ENCODE results near the gene SMAD6. TPM values are rescaled to one million over a fixed set of nuclear protein-coding genes. Genes with fewer than 3 reads are reported as not detected.

Gene SMAD6
- total RNA-seq, 1 experiment from 2014 or later: 19.9 TPM

DNA sequence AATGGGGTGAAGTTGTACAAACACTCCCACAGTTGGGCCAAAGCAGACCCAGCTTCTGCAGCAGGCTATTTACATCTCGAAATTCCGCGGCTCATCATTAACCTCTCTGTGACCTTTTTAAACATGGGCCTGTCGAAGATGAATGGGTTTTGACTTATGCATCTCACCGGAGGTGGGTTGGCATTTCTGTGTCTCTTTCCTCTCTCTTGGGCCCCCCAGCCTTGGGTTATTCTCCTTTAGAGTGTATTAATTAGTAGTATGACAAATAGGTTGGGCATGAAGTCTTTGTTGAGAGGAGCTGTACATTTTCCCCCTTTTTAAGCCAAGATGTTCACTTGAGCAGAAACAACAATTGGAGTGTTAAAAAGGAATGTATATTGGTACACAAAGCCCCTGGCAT is 9.8 kb downstream of the SMAD6 start:
- no peak overlapping the region for H3K9ac ChIP-seq (ENCODE audit: low read length)
- H3K4me2 ChIP-seq (ENCODE audit: low read length): no peak overlapping the region
- H3F3A ChIP-seq (ENCODE audit: low read length, unreplicated experiment): no peaks in the 10 kb centered on the region
- no peaks in the 10 kb centered on the region for H3K9me3 ChIP-seq (ENCODE audit: low read length)
- POLR2A ChIA-PET (ENCODE audit: unreplicated experiment): interaction anchor here (0.7 kb wide), 1 partner anchor 8 kb away, joined by 3 read pairs; no protein-coding TSS in a partner anchor
- DNase-seq (no peak), ATAC-seq (no peak)
- H3K27me3 ChIP-seq (ENCODE audit: low read length): no peaks in the 10 kb centered on the region
- H4K20me1 ChIP-seq (ENCODE audit: low read length): no peaks in the 10 kb centered on the region
- CTCF ChIA-PET: no interaction called here
- H3K9me2 ChIP-seq (replicated peaks; ENCODE audit: low read length): no peaks in the 10 kb centered on the region
- peaks cover 8% of the 10 kb centered on the region; the same call in 1 of the 2 replicates for H3K79me2 ChIP-seq (ENCODE audit: low read length)
- no peaks in the 10 kb centered on the region for H3K36me3 ChIP-seq (ENCODE audit: low read depth, low read length)
- no peak overlapping the region for H3K27ac ChIP-seq (ENCODE audit: low read length)
- BruUV-seq (replicated peaks): no TSS peak
- H3K4me3 ChIP-seq (ENCODE audit: low read length): no peak overlapping the region
- TF ChIP-seq, protein P1, sequence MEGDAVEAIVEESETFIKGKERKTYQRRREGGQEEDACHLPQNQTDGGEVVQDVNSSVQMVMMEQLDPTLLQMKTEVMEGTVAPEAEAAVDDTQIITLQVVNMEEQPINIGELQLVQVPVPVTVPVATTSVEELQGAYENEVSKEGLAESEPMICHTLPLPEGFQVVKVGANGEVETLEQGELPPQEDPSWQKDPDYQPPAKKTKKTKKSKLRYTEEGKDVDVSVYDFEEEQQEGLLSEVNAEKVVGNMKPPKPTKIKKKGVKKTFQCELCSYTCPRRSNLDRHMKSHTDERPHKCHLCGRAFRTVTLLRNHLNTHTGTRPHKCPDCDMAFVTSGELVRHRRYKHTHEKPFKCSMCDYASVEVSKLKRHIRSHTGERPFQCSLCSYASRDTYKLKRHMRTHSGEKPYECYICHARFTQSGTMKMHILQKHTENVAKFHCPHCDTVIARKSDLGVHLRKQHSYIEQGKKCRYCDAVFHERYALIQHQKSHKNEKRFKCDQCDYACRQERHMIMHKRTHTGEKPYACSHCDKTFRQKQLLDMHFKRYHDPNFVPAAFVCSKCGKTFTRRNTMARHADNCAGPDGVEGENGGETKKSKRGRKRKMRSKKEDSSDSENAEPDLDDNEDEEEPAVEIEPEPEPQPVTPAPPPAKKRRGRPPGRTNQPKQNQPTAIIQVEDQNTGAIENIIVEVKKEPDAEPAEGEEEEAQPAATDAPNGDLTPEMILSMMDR (conservative IDR thresholded peaks at IDR 0.05; ENCODE audit: low read depth, low read length): no peak
- no peak for TF ChIP-seq EZH2 (IDR thresholded peaks at IDR 0.05; ENCODE audit: low read length, unreplicated experiment)
- TF ChIP-seq EZH2phosphoT487 (IDR thresholded peaks at IDR 0.05; ENCODE audit: borderline replicate concordance, low read length): no peak
- intact Hi-C loops (cut with micrococcal nuclease): no loop called here
- H3K4me1 ChIP-seq (ENCODE audit: insufficient read depth, low read length): no peaks in the 10 kb centered on the region
- H2AFZ ChIP-seq (ENCODE audit: low read length): no peak overlapping the region

DNA sequence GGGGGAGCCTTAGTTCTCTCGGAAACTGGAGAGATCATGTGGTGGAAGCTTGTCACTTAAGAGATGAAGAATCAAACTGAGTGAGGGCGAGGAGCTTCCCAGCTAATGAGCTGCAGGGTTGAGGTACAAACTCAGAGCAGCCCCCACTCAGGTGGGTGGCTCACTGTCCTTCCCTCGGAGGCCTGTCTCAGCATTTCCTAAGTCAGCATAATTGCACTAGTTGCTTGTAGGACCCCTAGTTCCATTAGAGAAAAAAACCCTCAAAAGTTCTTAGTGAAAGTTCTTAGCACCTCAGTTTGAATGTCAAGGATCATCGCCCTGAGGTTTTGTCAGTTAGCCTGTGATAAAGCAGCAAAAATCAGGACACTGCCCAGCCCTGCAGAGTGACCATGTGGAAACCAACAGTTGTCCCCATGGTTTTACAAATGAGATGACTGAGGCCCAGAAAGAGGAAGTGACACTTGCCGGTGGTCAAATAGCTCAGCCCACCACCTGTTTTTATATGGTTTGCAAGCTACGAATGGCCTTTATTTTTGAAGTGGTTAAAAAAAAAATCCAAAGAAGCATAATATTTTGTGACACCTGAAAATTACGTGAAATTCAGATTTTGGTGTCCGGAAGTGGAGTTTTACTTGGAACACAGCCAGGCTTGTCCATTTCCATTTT is 11.9 kb downstream of the SMAD6 start:
- no peaks in the 10 kb centered on the region for H3F3A ChIP-seq (ENCODE audit: low read length, unreplicated experiment)
- ChIA-PET POLR2A (ENCODE audit: unreplicated experiment) (no interaction called here), CTCF (no interaction called here)
- no TSS peak for BruUV-seq (replicated peaks)
- no peak overlapping the region for H3K27ac ChIP-seq (ENCODE audit: low read length)
- no peak overlapping the region for H3K4me3 ChIP-seq (ENCODE audit: low read length)
- H3K36me3 ChIP-seq (ENCODE audit: low read depth, low read length): no peaks in the 10 kb centered on the region
- H3K27me3 ChIP-seq (ENCODE audit: low read length): no peaks in the 10 kb centered on the region
- H4K20me1 ChIP-seq (ENCODE audit: low read length): no peaks in the 10 kb centered on the region
- ATAC-seq (no peak), DNase-seq (no peak)
- H3K79me2 ChIP-seq (ENCODE audit: low read length): no peaks in the 10 kb centered on the region
- H3K4me2 ChIP-seq (ENCODE audit: low read length): no peak overlapping the region
- no peak overlapping the region for H3K9ac ChIP-seq (ENCODE audit: low read length)
- TF ChIP-seq, protein P1 (conservative IDR thresholded peaks at IDR 0.05; ENCODE audit: low read depth, low read length): no peak
- TF ChIP-seq EZH2 (IDR thresholded peaks at IDR 0.05; ENCODE audit: low read length, unreplicated experiment): no peak
- TF ChIP-seq EZH2phosphoT487 (IDR thresholded peaks at IDR 0.05; ENCODE audit: borderline replicate concordance, low read length): no peak
- no peaks in the 10 kb centered on the region for H3K9me3 ChIP-seq (ENCODE audit: low read length)
- intact Hi-C loops (cut with micrococcal nuclease): no loop called here
- no peak overlapping the region for H2AFZ ChIP-seq (ENCODE audit: low read length)
- peaks cover 5% of the 10 kb centered on the region; the same call in 1 of the 2 replicates for H3K4me1 ChIP-seq (ENCODE audit: insufficient read depth, low read length)
- H3K9me2 ChIP-seq (replicated peaks; ENCODE audit: low read length): no peaks in the 10 kb centered on the region

DNA sequence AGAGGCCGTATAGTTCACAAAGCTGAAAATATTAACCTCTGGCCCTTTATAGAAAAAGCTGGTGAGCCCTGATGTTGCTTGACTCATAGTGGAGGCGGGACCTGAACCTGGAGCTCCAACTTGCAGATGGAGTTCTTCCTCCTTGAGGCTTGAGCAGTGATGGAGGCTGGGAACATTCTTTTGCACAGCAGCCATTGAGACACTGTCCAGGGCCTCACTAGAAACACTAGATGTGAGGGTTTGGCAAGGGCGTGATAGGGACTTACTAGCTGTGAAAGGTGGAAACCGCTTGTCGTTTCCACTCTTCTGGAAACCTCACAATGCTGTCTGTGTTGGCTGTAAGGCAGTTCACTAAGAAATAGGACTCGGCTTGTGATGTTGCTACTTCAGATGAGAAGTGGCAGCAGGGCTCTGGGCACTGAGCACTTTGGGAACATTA is 12.5 kb downstream of the SMAD6 start:
- Histone ChIP-seq H3F3A (ENCODE audit: low read length, unreplicated experiment) (no peaks in the 10 kb centered on the region), H3K79me2 (ENCODE audit: low read length) (no peaks in the 10 kb centered on the region), H3K9me3 (ENCODE audit: low read length) (no peaks in the 10 kb centered on the region), H3K4me1 (ENCODE audit: insufficient read depth, low read length) (peaks cover 5% of the 10 kb centered on the region; the same call in 1 of the 2 replicates), H3K27me3 (ENCODE audit: low read length) (no peaks in the 10 kb centered on the region), H3K4me2 (ENCODE audit: low read length) (no peak overlapping the region), H2AFZ (ENCODE audit: low read length) (no peak overlapping the region), H4K20me1 (ENCODE audit: low read length) (no peaks in the 10 kb centered on the region), H3K9ac (ENCODE audit: low read length) (no peak overlapping the region), H3K9me2 (replicated peaks; ENCODE audit: low read length) (no peaks in the 10 kb centered on the region), H3K36me3 (ENCODE audit: low read depth, low read length) (no peaks in the 10 kb centered on the region), H3K4me3 (ENCODE audit: low read length) (no peak overlapping the region), H3K27ac (ENCODE audit: low read length) (no peak overlapping the region)
- no peak for DNase-seq
- BruUV-seq (replicated peaks): no TSS peak
- no peak for ATAC-seq
- POLR2A ChIA-PET (ENCODE audit: unreplicated experiment): no interaction called here
- CTCF ChIA-PET: no interaction called here
- TF ChIP-seq EZH2 (IDR thresholded peaks at IDR 0.05; ENCODE audit: low read length, unreplicated experiment) (no peak), EZH2phosphoT487 (IDR thresholded peaks at IDR 0.05; ENCODE audit: borderline replicate concordance, low read length) (no peak)
- TF ChIP-seq, protein P1 (conservative IDR thresholded peaks at IDR 0.05; ENCODE audit: low read depth, low read length): no peak
- intact Hi-C loops (cut with micrococcal nuclease): no loop called here
